ENCODE measurements around the gene RNF112. TPM values are rescaled to one million over a fixed set of nuclear protein-coding genes. Genes with fewer than 3 reads are reported as not detected.

The RNF112 gene
- total RNA-seq, 1 experiment from 2014 or later = 4.9 TPM

GRCh38 chr17:19397556-19398041 is 13.4 kb upstream of the RNF112 start:
- Mint-ChIP-seq H3K27ac (no peak overlapping the region; the same call in 1 of the 2 replicates), H3K36me3 (no peaks in the 10 kb centered on the region), H3K27me3 (ENCODE audit: low read depth) (no peaks in the 10 kb centered on the region), H3K9me3 (no peaks in the 10 kb centered on the region), H3K4me3 (no peak overlapping the region), H3K4me1 (peaks cover 11% of the 10 kb centered on the region)
- ATAC-seq (peak; percentile 95), DNase-seq (ENCODE audit: low spot score) (peak; percentile 71)
- no peak for TF ChIP-seq CREM (CRISPR knock-in tag; IDR thresholded peaks at IDR 0.05)
- TF ChIP-seq SMAD3 (CRISPR knock-in tag; IDR thresholded peaks at IDR 0.05; ENCODE audit: borderline replicate concordance) = no peak
- TF ChIP-seq SOX15 (CRISPR knock-in tag; IDR thresholded peaks at IDR 0.05) = no peak
- TF ChIP-seq MAX (CRISPR knock-in tag; IDR thresholded peaks at IDR 0.05) = peak; percentile 46; the same call in 1 of the 2 replicates
- TF ChIP-seq ZNF121 (CRISPR knock-in tag; IDR thresholded peaks at IDR 0.05) = no peak
- TF ChIP-seq TEAD4 (CRISPR knock-in tag; IDR thresholded peaks at IDR 0.05) = no peak
- 0 out of 2 replicates have a peak, but pooled peaks have one; percentile 31 for TF ChIP-seq USF1 (CRISPR knock-in tag; IDR thresholded peaks at IDR 0.05)
- TF ChIP-seq ZNF532 (CRISPR knock-in tag; IDR thresholded peaks at IDR 0.05; ENCODE audit: borderline replicate concordance) = no peak
- peak; percentile 62; the same call in 1 of the 2 replicates for TF ChIP-seq FOXK1 (CRISPR knock-in tag; IDR thresholded peaks at IDR 0.05)
- no peak for TF ChIP-seq ELF4 (CRISPR knock-in tag; IDR thresholded peaks at IDR 0.05; ENCODE audit: low read depth)
- TF ChIP-seq SMAD4 (CRISPR knock-in tag; IDR thresholded peaks at IDR 0.05) = no peak
- no peak for TF ChIP-seq TCF7 (CRISPR knock-in tag; IDR thresholded peaks at IDR 0.05; ENCODE audit: low read depth)
- no peak for TF ChIP-seq GABPB1 (CRISPR knock-in tag; IDR thresholded peaks at IDR 0.05)
- TF ChIP-seq CTCF (IDR thresholded peaks at IDR 0.05) = peak; percentile 52
- no peak for TF ChIP-seq HMGA2 (CRISPR knock-in tag; IDR thresholded peaks at IDR 0.05)
- TF ChIP-seq ATF2 (CRISPR knock-in tag; IDR thresholded peaks at IDR 0.05; ENCODE audit: borderline replicate concordance, low read depth) = no peak
- no peak for TF ChIP-seq PRRX2 (CRISPR knock-in tag; IDR thresholded peaks at IDR 0.05)
- 0 out of 2 replicates have a peak, but pooled peaks have one; percentile 48 for TF ChIP-seq TEAD1 (CRISPR knock-in tag; IDR thresholded peaks at IDR 0.05)
- no peak for TF ChIP-seq ZNF671 (CRISPR knock-in tag; IDR thresholded peaks at IDR 0.05)
- TF ChIP-seq TP53 (CRISPR knock-in tag; IDR thresholded peaks at IDR 0.05) = no peak
- TF ChIP-seq ZNF138 (CRISPR knock-in tag; conservative IDR thresholded peaks at IDR 0.05) = no peak
- peak; percentile 47; the same call in 1 of the 2 replicates for TF ChIP-seq USF2 (CRISPR knock-in tag; IDR thresholded peaks at IDR 0.05)
- TF ChIP-seq ZNF317 (CRISPR knock-in tag; IDR thresholded peaks at IDR 0.05; ENCODE audit: borderline replicate concordance, low read depth) = no peak
- CTCF ChIA-PET = interaction anchor here (0.5 to 3.1 kb wide), 43 partner anchors 9 to 516 kb away, joined by 3 to 63 read pairs (median 5); partner anchors contain the start of genes ALDH3A2, B9D1, MAPK7 and MFAP4
- POLR2A ChIA-PET = no interaction called here
